ENCODE measurements around the gene NT5E.

NT5E gene

DNA sequence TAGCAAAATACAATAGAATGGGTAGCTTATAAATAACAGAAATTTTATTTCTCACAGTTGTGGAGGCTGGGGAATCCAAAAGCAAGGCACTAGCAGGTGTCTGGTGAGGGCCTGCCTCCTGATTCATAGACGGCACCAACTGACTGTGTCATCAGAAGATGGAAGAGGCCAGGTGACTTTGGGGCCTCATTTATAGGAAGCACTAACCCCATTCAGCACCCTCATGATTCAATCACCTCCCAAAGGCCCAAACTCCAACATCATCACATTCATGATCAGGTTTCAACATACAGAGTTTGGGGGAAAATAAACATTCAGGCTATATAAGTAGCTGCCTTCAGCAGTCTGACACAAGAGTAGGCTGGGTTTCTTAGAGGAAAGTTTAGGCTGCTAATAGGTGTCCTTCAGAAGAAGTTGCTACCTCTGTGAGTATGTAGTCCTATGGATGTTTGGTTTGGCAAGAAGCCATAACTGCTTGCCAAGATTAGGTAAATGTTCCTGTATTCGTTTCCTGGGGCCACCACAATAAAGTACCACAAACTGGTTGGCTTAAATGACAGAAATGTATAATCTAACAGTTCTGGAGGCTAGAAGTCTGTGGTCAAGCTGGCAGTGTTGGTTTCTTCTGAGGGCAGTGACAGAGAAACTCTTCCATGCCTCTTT is 48.8 kb downstream of the NT5E start:
- TF ChIP-seq, protein P1, sequence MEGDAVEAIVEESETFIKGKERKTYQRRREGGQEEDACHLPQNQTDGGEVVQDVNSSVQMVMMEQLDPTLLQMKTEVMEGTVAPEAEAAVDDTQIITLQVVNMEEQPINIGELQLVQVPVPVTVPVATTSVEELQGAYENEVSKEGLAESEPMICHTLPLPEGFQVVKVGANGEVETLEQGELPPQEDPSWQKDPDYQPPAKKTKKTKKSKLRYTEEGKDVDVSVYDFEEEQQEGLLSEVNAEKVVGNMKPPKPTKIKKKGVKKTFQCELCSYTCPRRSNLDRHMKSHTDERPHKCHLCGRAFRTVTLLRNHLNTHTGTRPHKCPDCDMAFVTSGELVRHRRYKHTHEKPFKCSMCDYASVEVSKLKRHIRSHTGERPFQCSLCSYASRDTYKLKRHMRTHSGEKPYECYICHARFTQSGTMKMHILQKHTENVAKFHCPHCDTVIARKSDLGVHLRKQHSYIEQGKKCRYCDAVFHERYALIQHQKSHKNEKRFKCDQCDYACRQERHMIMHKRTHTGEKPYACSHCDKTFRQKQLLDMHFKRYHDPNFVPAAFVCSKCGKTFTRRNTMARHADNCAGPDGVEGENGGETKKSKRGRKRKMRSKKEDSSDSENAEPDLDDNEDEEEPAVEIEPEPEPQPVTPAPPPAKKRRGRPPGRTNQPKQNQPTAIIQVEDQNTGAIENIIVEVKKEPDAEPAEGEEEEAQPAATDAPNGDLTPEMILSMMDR (IDR thresholded peaks at IDR 0.05), result no peak

DNA sequence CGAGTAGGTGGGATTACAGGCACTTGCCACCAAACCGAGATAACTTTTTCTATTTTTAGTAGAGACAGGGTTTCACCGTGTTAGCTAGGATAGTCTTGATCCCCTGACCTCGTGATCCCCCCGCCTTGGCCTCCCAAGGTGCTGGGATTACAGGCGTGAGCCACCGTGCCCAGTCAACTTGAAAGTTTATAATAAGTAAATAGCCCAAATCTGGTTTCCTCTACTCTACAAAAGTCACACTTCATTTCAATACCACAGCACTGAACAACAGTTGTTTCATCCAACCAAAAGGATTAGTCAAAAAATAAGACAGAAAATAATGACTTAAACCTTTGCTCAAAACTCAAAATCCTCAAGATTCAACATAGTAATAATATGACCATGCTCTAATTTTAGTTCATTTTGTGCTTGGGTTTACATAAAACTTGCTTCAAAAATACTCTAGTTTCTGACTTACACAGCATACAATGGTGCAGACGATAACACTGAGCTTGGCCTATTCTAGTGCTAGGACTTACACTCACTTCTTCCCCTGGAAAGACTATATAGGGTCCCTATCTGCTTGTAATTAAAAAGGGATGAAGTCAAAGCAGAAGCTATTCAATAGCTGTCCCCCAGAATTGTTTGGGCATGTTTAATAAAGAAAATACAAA is 56.7 kb downstream of the NT5E start:
- TF ChIP-seq, protein P1 (IDR thresholded peaks at IDR 0.05), result no peak

DNA sequence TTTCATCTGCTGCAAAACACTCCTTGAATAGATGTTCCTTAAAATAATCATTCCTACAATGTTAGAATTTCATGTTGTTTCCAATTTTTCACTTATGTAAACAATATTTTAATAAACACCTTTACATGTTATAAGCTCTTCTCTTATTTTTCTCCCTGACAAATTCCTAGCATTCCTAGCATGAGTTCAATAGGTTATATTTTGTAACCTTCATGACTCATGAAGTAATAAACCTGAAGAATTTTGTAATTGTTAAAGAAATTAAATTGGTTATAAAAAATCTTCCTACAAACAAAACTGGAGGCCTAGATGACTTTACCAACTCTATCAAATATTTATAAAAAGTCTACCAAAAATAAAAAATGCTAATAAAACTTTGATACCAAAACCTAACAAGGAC is 66.3 kb downstream of the NT5E start:
- TF ChIP-seq, protein P1 (IDR thresholded peaks at IDR 0.05), result no peak

DNA sequence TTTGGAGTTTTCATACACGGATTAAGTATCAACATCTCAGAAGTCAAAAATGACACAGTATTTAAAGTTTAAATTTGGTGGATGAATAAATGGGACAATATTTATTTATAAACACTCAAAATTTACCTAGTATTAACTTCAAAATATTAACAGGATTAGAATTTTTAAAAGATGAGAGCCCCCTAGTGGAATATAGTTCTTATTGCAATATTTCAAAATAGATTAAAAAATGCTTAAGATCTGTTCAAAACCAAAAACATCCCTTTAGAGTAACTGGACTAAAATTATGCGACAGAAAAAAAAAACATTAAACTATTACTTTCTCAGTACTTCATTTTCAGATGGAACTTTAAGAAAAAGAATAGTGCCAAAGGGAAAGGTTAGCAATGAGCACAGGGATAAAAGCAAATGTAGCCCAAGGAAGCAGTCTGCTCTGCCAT is 87.2 kb downstream of the NT5E start:
- TF ChIP-seq, protein P1 (IDR thresholded peaks at IDR 0.05), result peak; percentile 56

DNA sequence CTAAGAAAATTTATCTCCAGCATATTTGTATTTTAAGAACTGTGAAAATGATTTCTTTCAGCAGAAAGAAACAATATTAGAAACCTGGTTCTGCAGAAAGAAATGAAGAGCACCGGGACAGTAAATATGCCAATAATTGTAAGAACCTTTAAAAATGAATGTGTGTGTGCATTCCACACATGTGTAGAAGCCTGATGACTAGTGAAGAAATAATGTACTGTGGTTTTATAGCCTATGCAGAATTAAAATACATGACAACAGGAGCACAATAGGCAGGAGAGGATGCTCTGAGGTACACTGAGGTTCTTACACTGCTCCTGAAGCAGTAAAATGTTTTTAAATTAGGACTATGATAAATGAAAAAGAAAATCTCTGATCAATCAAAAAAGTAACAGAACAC is 94.9 kb downstream of the NT5E start:
- TF ChIP-seq, protein P1 (IDR thresholded peaks at IDR 0.05), result no peak
